K562 (cell line): ENCODE data around the gene SKIL.

Experiments
- BCOR ChIP-seq: fragments of 450-650 bp; IDR thresholded peaks from 2 replicates; pipeline ENCODE4 v1.6.1; 2016
- CAMTA2 ChIP-seq: fragments of 250-450 bp; sonication (Bioruptor Pico); conservative IDR thresholded peaks from 2 replicates; pipeline ENCODE4 v1.5.1; 2022
- KAT2B ChIP-seq: IDR thresholded peaks from one replicate; pipeline ENCODE4 v1.6.1; 2012; ENCODE audit warnings: low read depth, mild to moderate bottlenecking, control low read depth, inconsistent platforms, low read length, moderate library complexity
- PCBP2 ChIP-seq: fragments of 200-400 bp; formaldehyde crosslinking; IDR thresholded peaks from 2 replicates; pipeline ENCODE4 v1.6.1; 2018; ENCODE audit warnings: low read length, low read depth, mild to moderate bottlenecking, moderate library complexity; ENCODE audit not compliant: poor library complexity, severe bottlenecking
- POLR2A ChIP-seq: fragments of 450-650 bp; conservative IDR thresholded peaks from 2 replicates; pipeline ENCODE4 v1.6.1; 2016
- ZNF23 ChIP-seq: fragments of 250-450 bp; sonication (Bioruptor Pico); IDR thresholded peaks from 2 replicates; pipeline ENCODE4 v1.4.0; 2020; ENCODE audit warnings: mild to moderate bottlenecking
- ZNF354B ChIP-seq: fragments of 250-450 bp; sonication (Bioruptor Pico); IDR thresholded peaks from 2 replicates; pipeline ENCODE4 v1.4.0; 2020
- TF ChIP-seq, protein P1 (sequence below), 2 experiments: fragments of 450-650 bp in 1 of 2; sonication (generic) in 1 of 2; formaldehyde crosslinking in 1 of 2; IDR thresholded peaks in 1 of 2; conservative IDR thresholded peaks in 1 of 2; 2 replicates each; pipeline versions ENCODE4 v1.6.1 to v1.8.1; 2016 to 2023; ENCODE audit warnings: mild to moderate bottlenecking in 2 of 2, moderate library complexity in 2 of 2, inconsistent platforms in 1 of 2, missing genetic modification reagents in 1 of 2
- TF ChIP-seq, protein P2 (sequence below), 3 experiments: IDR thresholded peaks in 2 of 3; conservative IDR thresholded peaks in 1 of 3; 2 replicates each; pipeline ENCODE4 v1.5.1; 2011 to 2012; ENCODE audit warnings: low read length in 3 of 3, mild to moderate bottlenecking in 3 of 3, control low read depth in 2 of 3, improper control_type of control experiment in 1 of 3, inconsistent platforms in 1 of 3, low read depth in 1 of 3, mixed read lengths in 1 of 3, moderate library complexity in 1 of 3; ENCODE audit not compliant: insufficient read depth in 2 of 3

DNA sequence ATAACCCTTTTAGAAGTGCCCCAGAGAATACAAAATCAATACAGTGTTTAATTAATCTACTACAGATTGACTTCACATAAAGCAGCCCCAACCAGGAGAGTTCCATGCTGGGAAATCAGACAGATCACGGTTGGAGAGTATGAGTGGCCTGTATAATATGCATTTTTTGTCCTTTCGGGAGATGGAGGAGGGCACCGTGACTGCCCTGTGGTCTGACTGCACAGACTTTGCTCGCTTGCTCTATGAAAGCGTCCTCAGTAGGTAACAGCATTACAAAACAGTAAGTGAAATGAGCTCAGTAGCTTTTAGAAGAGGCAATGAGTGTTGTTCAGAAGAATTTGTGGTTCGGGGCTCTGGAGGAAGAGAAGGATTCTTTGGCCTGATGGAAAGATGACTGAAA lies 34.2 kb upstream of the SKIL start:
- TF ChIP-seq, protein P1, sequence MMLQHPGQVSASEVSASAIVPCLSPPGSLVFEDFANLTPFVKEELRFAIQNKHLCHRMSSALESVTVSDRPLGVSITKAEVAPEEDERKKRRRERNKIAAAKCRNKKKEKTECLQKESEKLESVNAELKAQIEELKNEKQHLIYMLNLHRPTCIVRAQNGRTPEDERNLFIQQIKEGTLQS (IDR thresholded peaks at IDR 0.05): no peak
- TF ChIP-seq, protein P1 (CRISPR knock-in tag; conservative IDR thresholded peaks at IDR 0.05): no peak
- no peak for TF ChIP-seq BCOR
- no peak for TF ChIP-seq POLR2A
- no peak for TF ChIP-seq ZNF354B (CRISPR knock-in tag)
- TF ChIP-seq, protein P2, sequence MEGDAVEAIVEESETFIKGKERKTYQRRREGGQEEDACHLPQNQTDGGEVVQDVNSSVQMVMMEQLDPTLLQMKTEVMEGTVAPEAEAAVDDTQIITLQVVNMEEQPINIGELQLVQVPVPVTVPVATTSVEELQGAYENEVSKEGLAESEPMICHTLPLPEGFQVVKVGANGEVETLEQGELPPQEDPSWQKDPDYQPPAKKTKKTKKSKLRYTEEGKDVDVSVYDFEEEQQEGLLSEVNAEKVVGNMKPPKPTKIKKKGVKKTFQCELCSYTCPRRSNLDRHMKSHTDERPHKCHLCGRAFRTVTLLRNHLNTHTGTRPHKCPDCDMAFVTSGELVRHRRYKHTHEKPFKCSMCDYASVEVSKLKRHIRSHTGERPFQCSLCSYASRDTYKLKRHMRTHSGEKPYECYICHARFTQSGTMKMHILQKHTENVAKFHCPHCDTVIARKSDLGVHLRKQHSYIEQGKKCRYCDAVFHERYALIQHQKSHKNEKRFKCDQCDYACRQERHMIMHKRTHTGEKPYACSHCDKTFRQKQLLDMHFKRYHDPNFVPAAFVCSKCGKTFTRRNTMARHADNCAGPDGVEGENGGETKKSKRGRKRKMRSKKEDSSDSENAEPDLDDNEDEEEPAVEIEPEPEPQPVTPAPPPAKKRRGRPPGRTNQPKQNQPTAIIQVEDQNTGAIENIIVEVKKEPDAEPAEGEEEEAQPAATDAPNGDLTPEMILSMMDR (IDR thresholded peaks at IDR 0.05 in 2 of 3, conservative IDR thresholded peaks at IDR 0.05 in 1 of 3; ENCODE audit: insufficient read depth in 2 of 3, low read depth in 1 of 3, low read length in 3 of 3): no peak
- no peak for TF ChIP-seq PCBP2
- TF ChIP-seq ZNF23 (CRISPR knock-in tag): no peak
- TF ChIP-seq CAMTA2 (CRISPR knock-in tag): no peak
- TF ChIP-seq KAT2B: no peak
